ENCODE measurements around the gene RPL12. TPM values are rescaled to one million over a fixed set of nuclear protein-coding genes. Genes with fewer than 3 reads are reported as not detected.

Gene RPL12
- total RNA-seq, 4 donors from 2014 or later, result 1,054 to 2,042 (median 1,540) TPM

DNA sequence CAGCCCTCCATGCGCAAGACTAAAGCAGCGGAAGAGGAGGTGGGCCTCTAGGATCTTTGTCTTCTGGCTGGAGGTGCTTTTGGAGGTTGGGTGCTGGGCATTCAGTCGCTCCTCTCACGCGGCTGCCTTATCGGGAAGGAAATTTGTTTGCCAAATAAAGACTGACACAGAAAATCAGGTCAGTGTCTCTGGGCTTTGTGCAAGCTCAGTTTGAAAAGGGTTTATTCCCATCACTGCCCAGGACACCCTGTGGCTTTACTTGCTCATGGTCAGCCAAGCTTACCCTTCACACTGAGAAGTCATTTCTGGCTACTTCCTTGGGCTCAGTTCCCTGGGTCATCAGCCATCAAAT is 43.7 kb downstream of the RPL12 start:
- Histone ChIP-seq H3K27ac (no peak overlapping the region), H3K27me3 (no peaks in the 10 kb centered on the region), H3K4me3 (no peak overlapping the region), H3K9me3 (no peaks in the 10 kb centered on the region), H3K36me3 (peaks cover 0 to 5% (median 0%) of the 10 kb centered on the region in 4 donors), H3K4me1 (no peaks in the 10 kb centered on the region)
- intact Hi-C loops (cut with DNase I; ENCODE audit: low total_unique reads) (no loop called here), in situ Hi-C loops (cut with MboI; ENCODE audit: low pct_ligation_motif_present in 1 of 4, low pct_unique_long_range_greater_than_20kb in 1 of 4, low sequenced_read_pairs in 3 of 4) (no loop called here)
- WGBS, 2 donors (ENCODE audit: low coverage in 1 of 2), result 86% methylated on average over 6 of the region's 6 CpGs; no CpG with 5 or more reads in 1 of the 2 donors
- TF ChIP-seq POLR2A (IDR thresholded peaks at IDR 0.05) (no peak), POLR2AphosphoS5 (IDR thresholded peaks at IDR 0.05) (no peak), EP300 (IDR thresholded peaks at IDR 0.05; ENCODE audit: low read depth) (no peak)
- TF ChIP-seq, protein P1, sequence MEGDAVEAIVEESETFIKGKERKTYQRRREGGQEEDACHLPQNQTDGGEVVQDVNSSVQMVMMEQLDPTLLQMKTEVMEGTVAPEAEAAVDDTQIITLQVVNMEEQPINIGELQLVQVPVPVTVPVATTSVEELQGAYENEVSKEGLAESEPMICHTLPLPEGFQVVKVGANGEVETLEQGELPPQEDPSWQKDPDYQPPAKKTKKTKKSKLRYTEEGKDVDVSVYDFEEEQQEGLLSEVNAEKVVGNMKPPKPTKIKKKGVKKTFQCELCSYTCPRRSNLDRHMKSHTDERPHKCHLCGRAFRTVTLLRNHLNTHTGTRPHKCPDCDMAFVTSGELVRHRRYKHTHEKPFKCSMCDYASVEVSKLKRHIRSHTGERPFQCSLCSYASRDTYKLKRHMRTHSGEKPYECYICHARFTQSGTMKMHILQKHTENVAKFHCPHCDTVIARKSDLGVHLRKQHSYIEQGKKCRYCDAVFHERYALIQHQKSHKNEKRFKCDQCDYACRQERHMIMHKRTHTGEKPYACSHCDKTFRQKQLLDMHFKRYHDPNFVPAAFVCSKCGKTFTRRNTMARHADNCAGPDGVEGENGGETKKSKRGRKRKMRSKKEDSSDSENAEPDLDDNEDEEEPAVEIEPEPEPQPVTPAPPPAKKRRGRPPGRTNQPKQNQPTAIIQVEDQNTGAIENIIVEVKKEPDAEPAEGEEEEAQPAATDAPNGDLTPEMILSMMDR (IDR thresholded peaks at IDR 0.05), result no peak
- no peak for DNase-seq

DNA sequence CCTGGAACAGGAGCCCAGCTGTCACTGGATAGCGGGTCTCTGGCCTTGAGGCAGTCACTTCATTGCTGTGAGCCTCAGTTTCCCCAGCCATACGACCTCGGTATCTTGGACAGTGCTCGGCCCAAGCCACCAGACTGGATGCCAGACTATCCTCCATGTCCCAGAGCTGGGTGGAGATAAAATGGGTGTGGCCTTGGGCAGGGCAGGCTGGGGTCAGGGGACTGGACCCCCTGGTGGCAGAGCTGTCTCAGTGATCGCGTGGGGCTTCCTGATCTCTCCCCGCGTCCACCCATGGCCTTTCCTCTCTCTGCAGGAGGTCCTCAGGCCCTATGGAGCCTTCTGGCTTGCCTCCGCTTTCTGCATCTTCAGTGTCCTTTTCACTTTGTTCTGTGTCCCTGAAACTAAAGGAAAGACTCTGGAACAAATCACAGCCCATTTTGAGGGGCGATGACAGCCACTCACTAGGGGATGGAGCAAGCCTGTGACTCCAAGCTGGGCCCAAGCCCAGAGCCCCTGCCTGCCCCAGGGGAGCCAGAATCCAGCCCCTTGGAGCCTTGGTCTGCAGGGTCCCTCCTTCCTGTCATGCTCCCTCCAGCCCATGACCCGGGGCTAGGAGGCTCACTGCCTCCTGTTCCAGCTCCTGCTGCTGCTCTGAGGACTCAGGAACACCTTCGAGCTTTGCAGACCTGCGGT is 44.3 kb downstream of the RPL12 start:
- H3K4me3 ChIP-seq, result no peak overlapping the region
- H3K27ac ChIP-seq, result no peak overlapping the region
- TF ChIP-seq POLR2A (IDR thresholded peaks at IDR 0.05), result no peak
- TF ChIP-seq, protein P1 (IDR thresholded peaks at IDR 0.05), result no peak
- no peak for TF ChIP-seq EP300 (IDR thresholded peaks at IDR 0.05; ENCODE audit: low read depth)
- TF ChIP-seq POLR2AphosphoS5 (IDR thresholded peaks at IDR 0.05), result no peak
- no peak for DNase-seq
- WGBS, 2 donors (ENCODE audit: low coverage in 1 of 2), result 88 to 92% methylated on average over 9 to 12 of the region's 13 CpGs
- H3K4me1 ChIP-seq, result no peaks in the 10 kb centered on the region
- H3K27me3 ChIP-seq, result no peaks in the 10 kb centered on the region
- H3K36me3 ChIP-seq, result peaks cover 0 to 5% (median 0%) of the 10 kb centered on the region in 4 donors
- intact Hi-C loops (cut with DNase I; ENCODE audit: low total_unique reads) (no loop called here), in situ Hi-C loops (cut with MboI; ENCODE audit: low pct_ligation_motif_present in 1 of 4, low pct_unique_long_range_greater_than_20kb in 1 of 4, low sequenced_read_pairs in 3 of 4) (no loop called here)
- H3K9me3 ChIP-seq, result no peaks in the 10 kb centered on the region

DNA sequence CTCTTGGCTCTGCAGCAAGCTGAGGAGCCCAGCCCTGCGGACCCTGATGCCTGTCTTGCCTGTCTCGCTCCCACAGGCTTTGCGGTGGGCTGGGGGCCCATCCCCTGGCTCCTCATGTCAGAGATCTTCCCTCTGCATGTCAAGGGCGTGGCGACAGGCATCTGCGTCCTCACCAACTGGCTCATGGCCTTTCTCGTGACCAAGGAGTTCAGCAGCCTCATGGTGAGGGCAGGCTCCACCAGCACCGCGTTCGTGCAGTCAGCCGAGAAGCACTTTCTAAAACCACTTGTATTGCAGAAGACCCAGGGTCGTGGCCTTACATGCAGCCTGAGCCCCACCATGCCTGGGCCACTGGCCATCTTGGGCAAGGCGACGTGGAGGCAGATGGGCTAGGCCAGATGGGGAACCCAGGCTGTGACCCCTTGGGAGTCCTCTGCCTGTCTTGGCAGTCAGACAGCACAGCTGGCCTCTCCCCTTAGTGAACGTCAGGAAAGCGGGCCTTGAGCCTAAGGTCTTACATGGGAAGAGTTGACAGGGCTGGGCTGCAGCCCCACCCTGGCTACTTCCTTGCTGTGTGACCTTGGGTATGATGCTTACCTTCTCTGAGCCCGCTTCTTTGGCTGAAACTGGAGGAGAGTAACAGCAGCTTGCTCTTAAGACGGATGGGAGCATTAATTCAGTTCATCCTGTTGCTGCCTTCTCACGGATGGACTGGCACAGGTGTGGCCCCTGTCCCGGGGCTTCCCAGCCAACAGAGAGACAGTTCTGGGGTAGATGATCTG is 45.7 kb downstream of the RPL12 start:
- Histone ChIP-seq H3K4me3 (no peak overlapping the region), H3K36me3 (peaks cover 0 to 5% (median 0%) of the 10 kb centered on the region in 4 donors), H3K9me3 (no peaks in the 10 kb centered on the region), H3K4me1 (no peaks in the 10 kb centered on the region), H3K27me3 (no peaks in the 10 kb centered on the region), H3K27ac (no peak overlapping the region)
- DNase-seq, result no peak
- in situ Hi-C loops (cut with MboI; ENCODE audit: low pct_ligation_motif_present in 1 of 4, low pct_unique_long_range_greater_than_20kb in 1 of 4, low sequenced_read_pairs in 3 of 4) (no loop called here), intact Hi-C loops (cut with DNase I; ENCODE audit: low total_unique reads) (no loop called here)
- WGBS, 2 donors (ENCODE audit: low coverage in 1 of 2), result 98% methylated on average over 20 of the region's 20 CpGs; no CpG with 5 or more reads in 1 of the 2 donors
- TF ChIP-seq POLR2AphosphoS5 (IDR thresholded peaks at IDR 0.05) (no peak), POLR2A (IDR thresholded peaks at IDR 0.05) (no peak), EP300 (IDR thresholded peaks at IDR 0.05; ENCODE audit: low read depth) (no peak)
- TF ChIP-seq, protein P1 (IDR thresholded peaks at IDR 0.05), result no peak

DNA sequence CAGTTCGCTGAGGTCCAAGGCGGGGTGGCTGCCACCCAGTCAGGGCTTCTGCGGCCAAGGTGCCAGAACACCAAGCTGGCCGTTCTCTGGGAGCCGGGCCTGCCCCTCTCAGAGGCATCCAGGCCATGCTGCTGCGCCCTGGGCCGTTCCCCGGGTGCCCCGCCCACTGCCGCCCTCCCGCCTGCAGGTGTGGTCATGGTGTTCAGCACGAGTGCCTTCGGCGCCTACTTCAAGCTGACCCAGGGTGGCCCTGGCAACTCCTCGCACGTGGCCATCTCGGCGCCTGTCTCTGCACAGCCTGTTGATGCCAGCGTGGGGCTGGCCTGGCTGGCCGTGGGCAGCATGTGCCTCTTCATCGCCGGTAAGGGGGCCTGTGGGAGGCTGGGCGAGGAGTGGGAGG is 46.6 kb downstream of the RPL12 start:
- DNase-seq, result no peak
- no peaks in the 10 kb centered on the region for H3K9me3 ChIP-seq
- in situ Hi-C loops (cut with MboI; ENCODE audit: low pct_ligation_motif_present in 1 of 4, low pct_unique_long_range_greater_than_20kb in 1 of 4, low sequenced_read_pairs in 3 of 4), result no loop called here
- peaks cover 0 to 5% (median 0%) of the 10 kb centered on the region in 4 donors for H3K36me3 ChIP-seq
- H3K4me3 ChIP-seq, result no peak overlapping the region
- 89% methylated on average over 21 of the region's 23 CpGs; no CpG with 5 or more reads in 1 of the 2 donors for WGBS, 2 donors (ENCODE audit: low coverage in 1 of 2)
- no peak overlapping the region for H3K27ac ChIP-seq
- intact Hi-C loops (cut with DNase I; ENCODE audit: low total_unique reads), result no loop called here
- H3K27me3 ChIP-seq, result no peaks in the 10 kb centered on the region
- TF ChIP-seq POLR2AphosphoS5 (IDR thresholded peaks at IDR 0.05), result no peak
- TF ChIP-seq EP300 (IDR thresholded peaks at IDR 0.05; ENCODE audit: low read depth), result no peak
- no peak for TF ChIP-seq POLR2A (IDR thresholded peaks at IDR 0.05)
- TF ChIP-seq, protein P1 (IDR thresholded peaks at IDR 0.05), result no peak
- H3K4me1 ChIP-seq, result no peaks in the 10 kb centered on the region
